ENCODE measurements around the gene ALAS1. TPM values are rescaled to one million over a fixed set of nuclear protein-coding genes. Genes with fewer than 3 reads are reported as not detected.

The ALAS1 gene
- total RNA-seq, 1 donor from 2014 or later, result 47.8 TPM

GRCh38 chr3:52196977-52197376, 983 bp upstream of the ALAS1 start:
- Mint-ChIP-seq H3K27ac (ENCODE audit: unreplicated experiment) (no peak overlapping the region), H3K27me3 (ENCODE audit: low read depth) (no peaks in the 10 kb centered on the region)
- DNase-seq (ENCODE audit: low read depth, low spot score), result no peak

GRCh38 chr3:52197499-52197841, 490 bp upstream of the ALAS1 start:
- DNase-seq (ENCODE audit: low read depth, low spot score), result no peak
- TF ChIP-seq CTCF (conservative IDR thresholded peaks at IDR 0.05), result no peak
- Mint-ChIP-seq H3K4me3 (peak overlapping the region; percentile 99), H3K9me3 (no peaks in the 10 kb centered on the region), H3K36me3 (ENCODE audit: low read depth) (peaks cover 4% of the 10 kb centered on the region), H3K4me1 (peaks cover 26% of the 10 kb centered on the region), H3K27me3 (ENCODE audit: low read depth) (no peaks in the 10 kb centered on the region), H3K27ac (ENCODE audit: unreplicated experiment) (peak overlapping the region; percentile 64)

More at GRCh38 chr3:52196977-52197376, 983 bp upstream of the ALAS1 start:
- TF ChIP-seq CTCF (conservative IDR thresholded peaks at IDR 0.05), result no peak
- H3K36me3 Mint-ChIP-seq (ENCODE audit: low read depth), result peaks cover 3% of the 10 kb centered on the region
- peak overlapping the region; percentile 99 for H3K4me3 Mint-ChIP-seq
- peaks cover 26% of the 10 kb centered on the region for H3K4me1 Mint-ChIP-seq
- H3K9me3 Mint-ChIP-seq, result no peaks in the 10 kb centered on the region

- TF ChIP-seq CTCF (conservative IDR thresholded peaks at IDR 0.05), result no peak
- Mint-ChIP-seq H3K9me3 (no peaks in the 10 kb centered on the region), H3K36me3 (ENCODE audit: low read depth) (peaks cover 12% of the 10 kb centered on the region), H3K4me3 (peak overlapping the region; percentile 99), H3K4me1 (peaks cover 26% of the 10 kb centered on the region), H3K27me3 (ENCODE audit: low read depth) (no peaks in the 10 kb centered on the region), H3K27ac (ENCODE audit: unreplicated experiment) (peak overlapping the region; percentile 98)
- DNase-seq (ENCODE audit: low read depth, low spot score), result no peak
Measured at GRCh38 chr3:52198643-52199608, 966 bp downstream of the ALAS1 start.

GRCh38 chr3:52200981-52201679, 3.2 kb downstream of the ALAS1 start:
- no peaks in the 10 kb centered on the region for H3K27me3 Mint-ChIP-seq (ENCODE audit: low read depth)
- no peak overlapping the region for H3K4me3 Mint-ChIP-seq
- TF ChIP-seq CTCF (conservative IDR thresholded peaks at IDR 0.05), result no peak
- H3K9me3 Mint-ChIP-seq, result no peaks in the 10 kb centered on the region
- H3K36me3 Mint-ChIP-seq (ENCODE audit: low read depth), result peaks cover 21% of the 10 kb centered on the region
- H3K27ac Mint-ChIP-seq (ENCODE audit: unreplicated experiment), result no peak overlapping the region
- DNase-seq (ENCODE audit: low read depth, low spot score), result no peak
- peaks cover 26% of the 10 kb centered on the region for H3K4me1 Mint-ChIP-seq

- no peak for DNase-seq (ENCODE audit: low read depth, low spot score)
- no peak overlapping the region for H3K4me3 Mint-ChIP-seq
- H3K4me1 Mint-ChIP-seq, result peaks cover 22% of the 10 kb centered on the region
- H3K27me3 Mint-ChIP-seq (ENCODE audit: low read depth), result no peaks in the 10 kb centered on the region
- peaks cover 29% of the 10 kb centered on the region for H3K36me3 Mint-ChIP-seq (ENCODE audit: low read depth)
- TF ChIP-seq CTCF (conservative IDR thresholded peaks at IDR 0.05), result no peak
- H3K27ac Mint-ChIP-seq (ENCODE audit: unreplicated experiment), result no peak overlapping the region
- no peaks in the 10 kb centered on the region for H3K9me3 Mint-ChIP-seq
Measured at GRCh38 chr3:52202384-52203077, 4.6 kb downstream of the ALAS1 start.

All from neural crest cell (in vitro differentiated cells).